GM18517 (cell line): ENCODE results near the gene ICAM4.

Experiments used
- ATAC-seq: cut with Tn5 transposase; IDR thresholded peaks from one replicate; pipeline ENCODE4 v1.9.1; 2021; ENCODE audit warnings: mild to moderate bottlenecking, moderate library complexity; ENCODE audit not compliant: unreplicated experiment

The ICAM4 gene

GRCh38 chr19:10317045-10317856 is 30.5 kb downstream of the ICAM4 start:
- no peak for ATAC-seq

GRCh38 chr19:10317857-10318462 is 31.2 kb downstream of the ICAM4 start:
- no peak for ATAC-seq

DNA sequence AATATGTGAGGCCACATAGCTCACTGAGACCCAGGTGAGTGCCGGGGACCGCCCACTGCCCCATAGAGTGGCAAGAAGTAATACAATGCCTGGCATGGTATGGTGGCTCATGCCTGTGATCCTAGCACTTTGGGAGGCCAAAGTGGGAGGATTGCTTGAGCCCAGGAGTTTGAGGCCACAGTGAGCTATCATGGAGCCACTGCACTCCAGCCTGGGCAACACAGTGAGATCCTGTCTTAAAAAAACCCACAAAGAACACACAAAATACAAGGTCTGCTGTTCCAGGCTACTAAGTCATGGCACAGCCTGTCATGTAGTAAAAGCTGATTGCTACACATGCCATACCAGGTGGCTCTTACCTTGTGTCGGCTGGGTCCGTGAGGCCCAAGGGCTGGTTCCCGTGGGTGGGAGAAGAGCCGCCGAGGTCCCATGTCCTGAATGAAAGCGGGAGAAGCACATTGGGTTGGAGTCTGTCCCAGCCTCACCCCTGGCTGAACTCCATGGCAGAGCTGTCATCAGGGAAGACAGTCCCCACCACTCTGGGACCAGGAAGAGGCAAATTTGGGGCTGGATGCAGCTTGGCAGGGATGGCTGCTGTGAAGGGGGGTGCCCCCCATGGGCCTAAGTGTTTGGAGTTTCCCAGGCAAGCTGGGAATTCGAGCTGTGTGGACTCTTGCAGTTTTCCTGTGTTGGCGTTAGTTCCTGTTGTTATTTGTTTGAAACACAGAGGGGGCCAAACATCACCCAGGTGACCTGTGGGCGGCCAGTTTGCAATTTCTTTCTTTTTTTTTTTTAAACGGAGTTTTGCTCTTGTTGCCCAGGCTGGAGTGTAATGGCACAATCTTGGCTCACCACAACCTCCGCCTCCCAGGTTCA is 32.3 kb downstream of the ICAM4 start:
- ATAC-seq, result no peak

- no peak for ATAC-seq
Measured at GRCh38 chr19:10320602-10321416, 34.1 kb downstream of the ICAM4 start.

GRCh38 chr19:10321417-10321797 is 34.7 kb downstream of the ICAM4 start:
- ATAC-seq, result no peak

GRCh38 chr19:10321874-10322835 is 35.4 kb downstream of the ICAM4 start:
- no peak for ATAC-seq

DNA sequence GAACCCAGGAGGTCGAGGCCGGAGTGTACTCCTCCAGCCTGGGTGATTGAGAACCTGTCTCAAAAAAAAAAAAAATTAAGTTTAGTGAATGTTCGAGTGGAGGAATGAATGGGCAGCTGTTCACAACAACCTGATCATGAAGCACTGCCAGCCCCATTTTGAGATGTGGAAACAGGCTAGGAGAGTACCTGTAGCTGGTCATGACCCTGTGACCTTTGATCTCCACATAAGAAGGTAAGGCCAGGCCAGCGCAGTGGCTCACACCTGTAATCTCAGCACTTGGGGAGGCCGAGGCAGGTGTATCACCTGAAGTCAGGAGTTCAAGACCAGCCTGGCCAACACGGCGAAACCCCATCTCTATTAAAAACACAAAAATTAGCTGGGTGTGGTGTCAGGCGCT is 39.0 kb downstream of the ICAM4 start:
- no peak for ATAC-seq

GRCh38 chr19:10327793-10328192 is 41.0 kb downstream of the ICAM4 start:
- no peak for ATAC-seq

DNA sequence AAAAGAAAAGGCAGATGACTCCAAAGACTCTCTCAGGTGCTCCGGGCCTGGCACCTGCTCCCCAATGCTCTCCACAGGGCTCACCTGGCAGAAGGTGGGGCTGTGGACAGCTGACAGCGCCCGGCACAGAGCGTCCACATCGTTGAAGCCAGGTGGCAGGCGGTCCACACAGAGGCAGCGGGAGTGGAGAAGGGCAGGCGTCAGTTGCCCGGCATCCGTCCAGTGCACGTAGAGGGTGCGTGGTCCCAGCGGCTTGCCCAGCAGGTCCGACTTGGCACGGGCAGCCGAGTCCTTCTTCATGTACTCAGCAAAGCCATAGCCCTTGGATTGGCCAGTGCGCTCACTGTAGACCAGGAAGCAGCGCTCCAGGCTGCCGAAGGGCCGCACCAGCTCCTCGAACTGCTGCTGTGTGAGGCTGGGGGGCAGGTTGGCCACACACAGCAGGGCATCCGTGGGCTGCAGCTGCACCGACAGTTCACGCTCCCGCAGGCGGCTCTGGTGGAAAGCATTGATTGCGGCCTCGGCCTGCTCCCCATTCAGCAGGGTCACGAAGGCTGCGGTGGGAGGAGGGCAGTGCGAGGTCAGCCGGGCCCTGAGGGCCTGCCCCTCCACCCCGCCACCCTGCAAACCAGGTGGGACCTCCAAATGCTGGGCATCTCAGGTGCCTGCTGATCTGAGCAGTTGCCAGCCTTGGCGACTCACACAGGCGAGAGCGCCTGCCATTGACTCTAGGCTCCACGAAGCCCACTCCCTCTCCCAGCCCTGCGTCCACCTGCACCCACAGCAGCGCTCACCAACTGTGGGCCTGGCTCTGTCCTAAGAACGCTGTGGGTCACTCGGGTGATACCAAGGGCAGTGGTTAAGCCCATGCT is 42.0 kb downstream of the ICAM4 start:
- no peak for ATAC-seq

- ATAC-seq, result no peak
Measured at GRCh38 chr19:10329555-10329954, 42.8 kb downstream of the ICAM4 start.

- ATAC-seq, result no peak
Measured at GRCh38 chr19:10332158-10332964, 45.6 kb downstream of the ICAM4 start.

- ATAC-seq, result peak; percentile 69
Measured at GRCh38 chr19:10332965-10333757, 46.4 kb downstream of the ICAM4 start, which contains the start of gene RAVER1. Gene RAVER1 (minus strand): TSS chr19:10333529. CDS start chr19:10333507, 22 bp downstream.

DNA sequence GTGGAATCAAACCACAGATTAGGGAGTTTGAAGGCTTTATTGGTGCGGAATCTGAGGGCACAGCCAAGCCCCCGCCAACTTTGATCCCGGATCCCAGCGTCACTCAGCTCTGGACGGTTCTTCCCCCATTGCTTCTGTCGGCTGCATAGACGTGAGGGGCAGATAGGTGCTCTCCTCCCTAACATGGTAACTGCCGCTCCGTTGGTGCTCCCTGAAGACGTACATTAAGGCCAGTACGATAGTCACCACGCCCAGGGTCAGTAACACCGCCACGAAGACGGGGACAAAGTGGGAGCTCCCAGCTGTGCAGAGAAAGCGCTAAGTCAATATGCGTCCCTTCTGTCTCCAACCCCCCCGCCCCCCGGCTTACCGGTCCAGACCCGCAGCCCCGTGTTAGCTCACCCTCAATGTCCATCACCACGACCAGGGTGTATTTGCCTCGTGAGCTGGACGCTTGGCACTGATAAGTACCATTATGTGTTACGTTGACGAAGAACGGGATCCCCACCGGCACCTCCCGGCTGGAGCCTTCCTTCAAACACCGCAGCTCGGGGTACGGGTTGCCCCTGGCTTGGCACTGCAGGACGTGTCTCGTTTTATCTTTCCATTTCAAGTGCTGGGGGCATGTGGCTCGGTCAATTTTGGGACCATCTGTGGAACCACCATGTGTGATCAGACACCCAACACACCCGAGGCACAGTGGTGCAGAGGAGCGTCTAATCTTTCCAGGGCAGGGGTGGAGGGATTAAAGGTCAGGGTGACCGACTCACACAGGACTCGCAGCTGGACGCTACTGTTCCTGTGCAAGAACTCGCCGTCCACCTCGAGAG is 47.2 kb downstream of the ICAM4 start:
- ATAC-seq, result no peak

DNA sequence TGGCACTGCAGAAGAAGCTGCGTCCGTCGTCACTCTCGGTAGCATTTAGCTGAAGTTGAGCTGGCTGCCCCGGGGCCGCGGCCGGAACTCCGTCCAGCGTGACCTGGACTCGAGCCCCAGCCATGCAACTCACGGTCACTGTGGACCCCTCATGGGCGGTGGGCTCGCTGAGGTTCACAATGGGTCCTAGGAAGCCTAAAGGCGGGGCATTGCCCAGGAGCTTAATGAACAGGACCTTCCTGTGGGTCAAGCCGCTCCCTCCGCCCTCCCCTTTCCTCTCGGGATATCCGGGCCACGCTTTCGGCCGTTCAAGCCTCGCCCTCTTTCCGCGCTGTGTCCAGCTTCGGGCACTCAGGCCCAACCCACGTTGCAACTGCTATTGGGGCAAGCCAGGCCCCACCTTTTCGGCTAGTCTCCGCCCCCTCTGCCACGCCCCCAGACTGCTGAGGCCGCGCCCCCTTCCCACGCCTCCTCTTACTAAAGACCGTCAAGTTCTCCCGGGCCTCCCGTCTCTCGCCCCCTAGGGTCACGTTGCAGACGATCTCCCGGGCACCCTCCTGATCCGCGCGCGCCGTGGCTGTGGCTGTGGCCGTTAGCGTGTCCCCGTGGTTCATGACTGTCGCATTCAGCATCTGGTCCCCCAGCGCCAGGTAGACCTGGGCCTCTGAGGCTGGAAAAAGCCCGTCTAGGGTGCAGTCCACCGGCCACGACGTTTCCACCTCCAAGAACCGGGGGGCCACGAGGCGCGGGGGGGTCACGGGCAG is 48.0 kb downstream of the ICAM4 start:
- ATAC-seq, result no peak

DNA sequence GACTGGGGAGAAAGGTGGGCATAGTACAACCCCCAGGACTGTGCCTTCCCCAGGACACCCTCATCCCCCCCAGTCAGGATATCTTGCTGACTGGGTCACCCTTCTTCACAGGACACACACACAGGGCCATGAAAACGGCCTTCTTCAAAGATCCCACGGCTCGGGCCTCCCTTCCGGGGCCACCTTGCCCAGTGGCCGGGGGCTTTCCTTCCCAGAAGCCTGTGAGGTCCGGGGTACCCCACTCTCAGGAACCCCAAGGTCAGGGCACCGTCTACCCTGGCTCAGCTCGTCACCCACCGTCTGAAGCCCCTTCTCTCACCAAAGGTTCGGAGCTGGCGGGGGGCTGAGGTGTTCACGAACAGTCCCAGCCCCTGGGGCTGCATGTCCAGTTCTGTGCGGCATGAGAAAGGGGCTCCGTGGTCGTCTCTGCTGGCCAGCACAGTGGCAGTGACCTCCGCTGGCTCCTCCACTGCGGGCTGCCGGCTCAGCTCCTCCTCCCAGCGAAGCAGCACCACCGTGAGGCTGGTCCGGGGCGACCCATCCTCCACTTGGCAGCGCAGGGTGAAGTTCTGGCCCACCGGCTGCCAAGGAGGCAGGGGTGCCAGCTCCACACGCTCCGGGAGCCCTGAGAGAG is 48.7 kb downstream of the ICAM4 start:
- ATAC-seq, result no peak
